Superior temporal gyrus (tissue), 1 donor: Measurements from ENCODE around the gene NFU1.
A peak's percentile ranks its signal among the peaks of the same experiment; 100 is the strongest.

Source experiments
- DNase-seq: peaks from one replicate; pipeline ENCODE4 v3.0.0-alpha.2; 2016; ENCODE audit errors: extremely low spot score

The NFU1 gene

GRCh38 chr2:69436938-69437750 is at the start of gene NFU1:
NFU1 (minus strand) TSS chr2:69437435; CDS start chr2:69437422, 13 bp downstream.
- peak; percentile 96 for DNase-seq

GRCh38 chr2:69483696-69484095 is 46.5 kb upstream of the NFU1 start:
- DNase-seq: no peak

GRCh38 chr2:69483024-69483423 is 45.8 kb upstream of the NFU1 start:
- DNase-seq: no peak

GRCh38 chr2:69482471-69482870 is 45.2 kb upstream of the NFU1 start:
- no peak for DNase-seq

- DNase-seq: no peak
These were observed 44.2 kb upstream of the NFU1 start for GRCh38 chr2:69481421-69481820.

- no peak for DNase-seq
These were observed 40.4 kb upstream of the NFU1 start for GRCh38 chr2:69477627-69478026.

GRCh38 chr2:69474688-69475087 is 37.5 kb upstream of the NFU1 start:
- no peak for DNase-seq

- DNase-seq: peak; percentile 5
These were observed 34.6 kb upstream of the NFU1 start for GRCh38 chr2:69471793-69472192.

GRCh38 chr2:69470911-69471310 is 33.7 kb upstream of the NFU1 start:
- peak; percentile 11 for DNase-seq

- no peak for DNase-seq
These were observed 32.5 kb upstream of the NFU1 start for GRCh38 chr2:69469784-69470183.

- DNase-seq: no peak
These were observed 32.1 kb upstream of the NFU1 start for GRCh38 chr2:69469375-69469774.

- no peak for DNase-seq
These were observed 29.5 kb upstream of the NFU1 start for GRCh38 chr2:69466728-69467127.

GRCh38 chr2:69465513-69466456 is 28.6 kb upstream of the NFU1 start:
- no peak for DNase-seq

GRCh38 chr2:69464575-69464974 is 27.3 kb upstream of the NFU1 start:
- DNase-seq: no peak

- no peak for DNase-seq
These were observed 25.5 kb upstream of the NFU1 start for GRCh38 chr2:69462780-69463179.

- DNase-seq: no peak
These were observed 24.2 kb upstream of the NFU1 start for GRCh38 chr2:69461404-69461803.

- DNase-seq: no peak
These were observed 22.7 kb upstream of the NFU1 start for GRCh38 chr2:69459936-69460335.

- no peak for DNase-seq
These were observed 19.8 kb upstream of the NFU1 start for GRCh38 chr2:69456950-69457445.

- no peak for DNase-seq
These were observed 18.9 kb upstream of the NFU1 start for GRCh38 chr2:69456154-69456553.

- DNase-seq: no peak
These were observed 17.7 kb upstream of the NFU1 start for GRCh38 chr2:69454976-69455375.

- DNase-seq: peak; percentile 4
These were observed 16.4 kb upstream of the NFU1 start for GRCh38 chr2:69453475-69454129.

GRCh38 chr2:69452687-69453086 is 15.5 kb upstream of the NFU1 start:
- DNase-seq: no peak
